Limb (tissue), 2 donors: Measurements from ENCODE around the gene SCAMP5.

Source experiments
- DNase-seq, 2 donors: peaks; one replicate each; pipeline ENCODE4 v3.0.0-alpha.2; 2016; ENCODE audit errors: extremely low spot score in 2 of 2

SCAMP5 gene

GRCh38 chr15:74976159-74976558, 19.2 kb upstream of the SCAMP5 start:
- no peak for DNase-seq

- no peak for DNase-seq
These were observed 17.8 kb upstream of the SCAMP5 start for GRCh38 chr15:74977599-74977998.

GRCh38 chr15:74978077-74978476, 17.3 kb upstream of the SCAMP5 start:
- no peak for DNase-seq

- no peak for DNase-seq
These were observed 16.9 kb upstream of the SCAMP5 start for GRCh38 chr15:74978503-74978902.

- DNase-seq, result no peak
These were observed 13.2 kb upstream of the SCAMP5 start for GRCh38 chr15:74982183-74982582.

GRCh38 chr15:74983725-74984231, 11.6 kb upstream of the SCAMP5 start:
- no peak for DNase-seq

- DNase-seq, result no peak
These were observed 7.2 kb upstream of the SCAMP5 start for GRCh38 chr15:74988007-74988800.

- DNase-seq, result no peak
These were observed 5.8 kb upstream of the SCAMP5 start for GRCh38 chr15:74989527-74989926.

- no peak for DNase-seq
These were observed 2.7 kb upstream of the SCAMP5 start for GRCh38 chr15:74992619-74993018.

GRCh38 chr15:74994236-74994635, 1.1 kb upstream of the SCAMP5 start:
- DNase-seq, result no peak

- no peak for DNase-seq
These were observed 678 bp upstream of the SCAMP5 start for GRCh38 chr15:74994685-74995084.

- DNase-seq, result peak in 1 of 2 donors; percentile 77
These were observed 709 bp downstream of the SCAMP5 start for GRCh38 chr15:74995779-74996765.

GRCh38 chr15:74997141-74997540, 1.8 kb downstream of the SCAMP5 start:
- no peak for DNase-seq

GRCh38 chr15:74997543-74997942, 2.2 kb downstream of the SCAMP5 start:
- no peak for DNase-seq

GRCh38 chr15:75001310-75001709, 5.9 kb downstream of the SCAMP5 start:
- no peak for DNase-seq

GRCh38 chr15:75002398-75002797, 7.0 kb downstream of the SCAMP5 start:
- DNase-seq, result no peak

- DNase-seq, result no peak
These were observed 11.9 kb downstream of the SCAMP5 start for GRCh38 chr15:75007216-75007615.

GRCh38 chr15:75008221-75008625, 12.9 kb downstream of the SCAMP5 start:
- no peak for DNase-seq

- DNase-seq, result no peak
These were observed 13.4 kb downstream of the SCAMP5 start for GRCh38 chr15:75008629-75009326.

GRCh38 chr15:75016431-75016830, 21.1 kb downstream of the SCAMP5 start:
- DNase-seq, result no peak

GRCh38 chr15:75019916-75020315, 24.6 kb downstream of the SCAMP5 start:
- DNase-seq, result no peak

- DNase-seq, result no peak
These were observed 26.0 kb downstream of the SCAMP5 start for GRCh38 chr15:75021341-75021740.
